Stimulated activated CD8-positive, alpha-beta memory T cell treated with anti-CD3 and anti-CD28 coated beads, Interleukin-2, amount 100 ng/mL, for 1 hour (primary cell): ENCODE data around the gene SEPTIN12.

Source experiments
- DNase-seq, 2 donors: peaks; one replicate each; pipeline ENCODE4 v3.0.0-alpha.2; 2020; ENCODE audit warnings: low read depth in 2 of 2

The SEPTIN12 gene

GRCh38 chr16:4787627-4788482, at the start of gene SEPTIN12:
SEPTIN12 (minus strand) TSS chr16:4788345; CDS start chr16:4787645, 700 bp downstream.
- no peak for DNase-seq

GRCh38 chr16:4836727-4837126, 48.6 kb upstream of the SEPTIN12 start:
- no peak for DNase-seq

DNA sequence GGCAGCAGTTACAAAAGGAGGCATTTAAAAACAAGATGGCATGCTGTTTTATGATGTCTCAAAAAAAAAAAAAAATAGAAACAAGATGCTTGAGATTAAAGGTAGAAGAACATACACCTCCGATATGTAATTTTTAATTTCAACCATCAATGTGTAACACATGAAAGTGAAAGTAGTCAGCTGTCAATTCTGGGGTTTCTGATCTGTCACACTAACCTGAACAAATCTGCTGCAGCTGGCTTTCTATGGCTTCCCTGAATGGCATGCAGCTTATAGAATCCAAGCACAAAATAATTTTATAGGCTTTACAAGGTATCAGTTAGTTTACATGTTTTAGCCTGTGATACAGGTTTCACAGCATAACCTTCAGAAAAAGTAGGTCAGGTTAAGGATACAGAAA, 45.4 kb upstream of the SEPTIN12 start:
- no peak for DNase-seq

- DNase-seq = no peak
Observed at GRCh38 chr16:4832698-4833343, 44.7 kb upstream of the SEPTIN12 start.

DNA sequence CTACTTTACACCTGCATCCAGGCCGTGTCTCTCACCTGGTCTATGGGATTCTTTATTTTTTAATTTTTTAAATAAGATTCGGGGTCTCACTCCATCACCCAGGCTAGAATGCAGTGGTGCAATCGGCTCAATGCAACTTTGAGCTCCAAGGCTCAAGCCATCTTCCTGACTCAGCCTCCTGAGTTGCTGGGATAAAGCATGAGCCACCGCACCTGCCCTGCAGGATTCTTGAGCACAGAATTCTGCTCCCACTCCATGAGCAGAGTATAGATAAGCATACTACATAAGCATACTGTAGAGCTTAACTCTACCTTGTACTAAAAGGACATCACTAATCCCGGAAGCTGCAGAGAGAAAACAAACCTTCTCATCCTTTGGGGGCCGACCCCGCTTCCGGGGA, 43.5 kb upstream of the SEPTIN12 start:
- no peak for DNase-seq

GRCh38 chr16:4830408-4830807, 42.3 kb upstream of the SEPTIN12 start:
- no peak for DNase-seq

- no peak for DNase-seq
Observed at GRCh38 chr16:4828567-4829321, 40.6 kb upstream of the SEPTIN12 start.

DNA sequence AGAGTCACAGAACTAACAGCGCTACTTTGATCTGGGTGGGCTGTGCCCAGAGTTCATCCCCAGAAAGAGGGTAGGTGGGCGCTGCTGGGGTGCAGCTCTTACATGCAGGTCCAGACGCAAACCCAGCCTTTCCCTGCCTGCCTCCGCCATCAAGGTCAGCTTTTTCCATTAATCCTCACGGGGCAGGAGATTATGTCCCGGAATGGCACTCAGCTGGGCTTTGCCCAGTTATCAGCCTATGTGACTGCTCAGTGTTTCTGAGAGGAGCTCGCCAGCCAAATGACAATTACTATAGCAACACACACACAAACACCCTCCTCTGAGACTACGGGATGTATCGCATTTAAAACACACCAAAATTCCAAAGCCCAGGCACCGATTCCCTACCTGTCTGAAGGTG, 38.8 kb upstream of the SEPTIN12 start:
- DNase-seq = no peak

- DNase-seq = no peak
Observed at GRCh38 chr16:4826526-4826925, 38.4 kb upstream of the SEPTIN12 start.

DNA sequence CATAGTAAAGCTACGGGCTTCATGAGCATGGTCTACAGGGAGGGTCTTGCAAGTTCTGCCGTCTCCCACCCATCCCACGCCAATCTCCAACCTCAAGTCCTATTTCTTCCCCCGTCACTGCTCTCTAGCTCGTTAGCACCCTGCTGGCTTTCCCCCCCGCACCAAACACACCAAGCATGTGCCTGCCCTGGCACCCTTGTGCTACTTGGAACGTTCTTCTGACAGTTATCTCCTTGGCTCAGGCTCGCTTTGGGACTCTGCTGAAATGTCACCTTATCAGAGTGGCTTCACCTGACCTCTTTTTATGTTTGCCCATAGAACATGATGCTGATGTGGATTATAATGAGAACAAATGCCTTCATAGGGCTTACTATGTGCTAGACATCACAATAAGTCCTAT, 37.1 kb upstream of the SEPTIN12 start:
- DNase-seq = no peak

DNA sequence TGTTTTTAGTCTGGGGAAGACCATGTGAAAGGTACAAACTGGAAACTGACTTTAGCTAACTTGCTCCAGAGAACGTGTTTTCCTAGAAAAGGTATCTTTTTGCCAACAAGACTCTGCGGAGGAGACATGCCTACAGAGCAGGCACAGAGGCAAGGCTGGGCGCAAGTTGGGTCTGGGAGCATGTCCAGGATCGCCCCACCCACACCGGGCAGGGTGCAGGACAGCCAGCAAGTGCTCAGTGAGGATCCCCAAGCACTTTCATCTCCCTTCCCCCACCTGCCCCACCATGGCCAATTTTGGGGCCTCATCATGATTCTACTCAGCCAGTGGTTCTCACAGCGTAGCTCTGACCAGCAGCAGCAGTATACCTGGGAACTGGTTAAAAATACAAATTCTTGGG, 32.5 kb upstream of the SEPTIN12 start:
- no peak for DNase-seq

GRCh38 chr16:4814542-4815173, 26.5 kb upstream of the SEPTIN12 start:
- no peak for DNase-seq

DNA sequence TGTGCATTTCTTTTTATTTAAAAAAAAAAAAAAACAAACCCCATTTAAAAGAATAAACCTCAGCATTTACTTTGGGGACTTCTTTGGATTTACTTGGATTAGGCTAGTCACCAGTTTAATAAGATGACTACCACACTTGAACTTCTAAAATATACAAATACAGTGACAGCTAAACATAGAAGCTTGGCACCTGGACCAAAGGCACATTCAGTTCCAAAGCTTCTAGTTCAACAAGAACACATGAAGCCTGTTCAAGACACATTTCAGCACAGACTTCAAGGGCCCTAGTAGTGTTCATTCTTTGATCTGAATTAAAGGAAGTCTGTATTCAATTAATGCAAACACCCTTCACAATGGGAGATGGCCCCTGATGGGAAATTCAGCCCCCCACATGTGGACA, 25.9 kb upstream of the SEPTIN12 start:
- no peak for DNase-seq

DNA sequence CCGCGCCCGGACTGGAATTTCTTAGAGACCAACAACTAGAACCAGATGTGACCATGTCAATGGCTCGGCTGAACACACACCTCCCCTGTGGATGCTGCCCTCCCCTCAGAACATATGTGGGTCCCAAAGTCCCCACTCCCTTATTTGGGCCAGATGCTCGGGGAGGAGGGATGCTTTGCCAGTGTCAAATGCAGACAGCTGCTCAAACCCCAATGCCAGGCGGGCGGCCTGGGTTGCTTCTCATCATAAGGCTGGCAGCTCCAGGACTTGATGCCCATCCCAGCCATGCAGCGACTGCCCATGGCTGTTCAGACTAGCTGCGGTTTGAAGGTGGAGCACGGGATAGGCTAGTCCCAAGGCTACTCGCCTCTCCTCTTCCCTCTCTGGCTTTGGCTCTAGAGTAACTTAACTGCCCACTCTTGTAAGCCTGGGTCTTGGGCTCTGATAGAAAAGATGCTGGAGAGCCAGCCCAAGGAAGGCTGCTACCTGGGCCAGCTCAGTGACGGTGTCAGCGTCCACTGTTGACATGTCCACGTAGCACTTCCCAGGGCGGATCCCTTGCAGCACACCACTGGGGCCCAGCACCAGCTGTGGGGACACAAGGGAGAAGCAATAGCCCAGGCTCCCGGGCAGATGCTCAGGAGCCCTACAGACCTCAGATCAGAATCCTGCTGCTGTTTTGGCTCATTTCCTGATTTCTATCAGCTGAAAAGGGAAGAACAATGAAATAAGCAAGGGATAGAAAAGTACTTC, 25.3 kb upstream of the SEPTIN12 start:
- DNase-seq = no peak

- DNase-seq = no peak
Observed at GRCh38 chr16:4811773-4812172, 23.6 kb upstream of the SEPTIN12 start.

- no peak for DNase-seq
Observed at GRCh38 chr16:4811242-4811641, 23.1 kb upstream of the SEPTIN12 start.

DNA sequence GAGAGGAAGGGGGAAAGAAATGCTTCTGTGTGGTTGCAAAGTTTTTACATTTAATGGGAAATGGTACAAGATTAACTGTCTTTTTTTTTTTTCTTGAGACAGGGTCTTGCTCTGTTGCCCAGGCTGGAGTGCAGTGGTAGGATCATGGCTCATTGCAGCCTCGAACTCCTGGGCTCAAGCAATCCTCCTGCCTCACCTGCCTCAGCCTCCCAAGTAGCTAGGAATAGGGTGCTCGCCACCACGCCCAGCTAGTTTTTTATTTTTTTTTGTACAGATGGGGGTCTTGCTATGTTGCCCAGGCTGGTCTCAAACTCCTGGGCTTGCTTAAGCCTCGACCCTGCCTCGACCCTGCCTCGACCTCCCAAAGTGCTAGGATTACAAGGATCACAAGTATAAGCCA, 18.1 kb upstream of the SEPTIN12 start:
- DNase-seq = no peak

DNA sequence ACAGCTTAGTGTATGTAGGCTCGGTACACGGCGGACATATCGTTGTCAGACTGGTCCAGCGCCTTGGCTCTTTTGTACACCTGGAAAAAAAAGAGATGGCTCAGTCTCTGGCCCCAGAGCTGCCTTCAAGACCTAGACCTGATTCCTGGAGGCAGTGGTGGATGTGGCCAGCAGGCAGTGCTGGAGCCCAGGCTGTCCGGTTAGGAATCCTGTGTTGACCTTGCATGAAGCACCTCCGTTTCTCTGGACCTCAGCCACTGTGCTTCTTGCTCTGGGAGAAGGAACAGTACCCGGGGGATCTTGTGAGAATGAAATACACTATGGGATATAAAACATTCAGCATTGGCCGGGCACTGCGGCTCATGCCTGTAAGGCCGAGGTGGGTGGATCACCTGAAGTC, 17.1 kb upstream of the SEPTIN12 start:
- no peak for DNase-seq

DNA sequence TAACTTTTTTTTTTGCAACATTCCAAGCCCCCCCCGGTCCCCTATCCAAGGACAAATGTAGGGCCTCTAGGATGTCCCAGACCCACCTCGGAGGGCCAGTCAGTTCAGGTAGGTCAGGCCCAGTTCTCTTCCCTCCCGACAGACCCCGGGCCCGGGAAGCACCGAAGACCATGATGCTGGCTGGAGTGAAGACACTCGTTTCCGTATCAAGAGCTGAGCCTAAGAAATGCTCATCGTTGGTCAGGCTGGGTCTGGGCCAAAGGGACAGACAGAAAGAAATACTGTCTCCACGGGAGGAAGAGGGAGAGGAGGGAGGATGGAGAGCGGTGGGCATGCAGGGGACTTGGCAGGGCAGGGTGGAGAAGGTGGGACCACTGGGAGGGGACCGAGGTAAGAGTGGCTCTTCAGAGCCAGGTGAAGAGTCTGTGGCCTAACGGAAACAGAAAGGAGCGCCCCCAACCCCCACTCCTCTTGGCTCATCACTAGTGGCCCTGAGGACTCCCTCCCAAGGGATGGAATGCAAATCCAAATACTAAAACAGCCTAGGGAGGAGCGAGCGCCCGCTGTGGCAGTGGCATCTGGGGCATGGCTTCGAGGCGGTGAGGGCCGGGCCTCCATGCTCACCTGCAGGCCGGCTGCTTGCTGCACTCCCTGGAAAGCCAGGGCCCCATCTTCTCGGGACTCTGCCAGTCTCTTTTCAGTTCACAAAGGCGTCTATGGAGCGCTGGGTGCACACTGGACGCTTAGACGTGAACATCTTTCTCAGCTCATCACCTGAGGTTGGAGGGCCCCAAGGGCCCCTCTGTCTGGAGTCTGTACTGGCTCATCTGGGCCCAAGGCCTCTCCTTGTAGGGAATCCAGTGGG, 16.0 kb upstream of the SEPTIN12 start:
- no peak for DNase-seq

GRCh38 chr16:4803401-4803844, 15.3 kb upstream of the SEPTIN12 start:
- no peak for DNase-seq
